ENCODE measurements around the gene MTARC2.

- TF ChIP-seq CHD2 (IDR thresholded peaks at IDR 0.05; ENCODE audit: low read length, partially characterized antibody) (no peak), CTCF (IDR thresholded peaks at IDR 0.05) (no peak), EP300 (IDR thresholded peaks at IDR 0.05; ENCODE audit: borderline replicate concordance in 1 of 2, low read depth in 1 of 2, low read length in 1 of 2) (no peak)
These were observed 85.3 kb downstream of the MTARC2 start for GRCh38 chr1:220833436-220833835.
